ENCODE data around the gene DISP3.

DNA sequence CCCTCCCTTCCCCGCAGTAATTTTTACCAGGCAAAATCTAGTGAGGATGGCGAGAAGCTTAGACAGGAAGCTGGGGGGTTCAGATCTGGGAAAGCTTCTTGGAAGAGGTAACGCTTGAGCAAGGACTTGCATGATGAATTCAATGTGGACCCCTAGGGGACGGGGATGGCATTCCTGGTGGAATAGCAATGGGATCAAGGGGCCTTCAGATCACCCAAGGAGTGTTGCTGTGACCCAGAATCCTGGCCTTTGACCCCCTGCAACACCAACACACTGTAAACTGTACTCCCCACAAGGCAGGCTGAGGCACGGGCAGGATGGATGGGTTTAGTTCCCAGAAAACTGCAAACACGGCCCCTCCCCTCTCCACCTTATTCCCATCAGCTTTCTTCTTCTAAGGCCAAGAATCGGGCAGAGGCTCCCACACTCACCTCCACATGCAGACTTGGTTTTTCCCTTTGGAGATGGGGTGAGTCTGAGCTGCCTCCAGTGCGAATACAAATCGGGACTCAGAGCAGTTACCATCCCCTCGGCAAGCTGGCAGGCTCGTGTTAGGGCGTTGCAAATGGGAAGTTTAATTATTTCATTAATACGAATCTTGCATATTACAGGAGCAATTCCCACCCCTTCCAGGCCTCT, 20.1 kb downstream of the DISP3 start:
- TF ChIP-seq POLR2AphosphoS5 (IDR thresholded peaks at IDR 0.05; ENCODE audit: borderline replicate concordance, low read depth, low read length): no peak
- TF ChIP-seq EZH2 (IDR thresholded peaks at IDR 0.05): no peak

Data from SK-N-MC (cell line).